ENCODE measurements around the gene AMPH.
"Not testable (repeated sequence)": the region's sequence is repeated elsewhere in the genome, so short reads cannot be mapped to it uniquely, and the experiment has no call there.

The AMPH gene

DNA sequence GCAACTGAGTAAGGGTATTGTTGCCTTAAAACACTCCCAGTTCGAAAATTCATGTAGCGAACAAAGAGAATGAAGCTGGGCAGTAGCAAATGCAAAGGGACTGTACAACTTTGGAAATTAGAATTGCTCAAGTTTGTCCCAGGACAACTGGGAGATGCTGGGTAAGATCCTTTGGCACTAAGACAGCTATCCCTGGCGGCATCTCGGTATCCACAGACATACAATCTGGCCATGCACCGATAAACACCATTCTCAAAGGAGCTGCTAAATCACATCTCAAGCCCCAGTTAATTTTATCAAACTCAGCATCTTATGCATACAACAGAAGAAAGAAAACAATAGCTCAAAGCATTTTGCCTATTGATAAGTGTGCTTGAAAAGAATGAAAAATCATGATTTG, 177.3 kb downstream of the AMPH start:
- DNase-seq: no peak

DNA sequence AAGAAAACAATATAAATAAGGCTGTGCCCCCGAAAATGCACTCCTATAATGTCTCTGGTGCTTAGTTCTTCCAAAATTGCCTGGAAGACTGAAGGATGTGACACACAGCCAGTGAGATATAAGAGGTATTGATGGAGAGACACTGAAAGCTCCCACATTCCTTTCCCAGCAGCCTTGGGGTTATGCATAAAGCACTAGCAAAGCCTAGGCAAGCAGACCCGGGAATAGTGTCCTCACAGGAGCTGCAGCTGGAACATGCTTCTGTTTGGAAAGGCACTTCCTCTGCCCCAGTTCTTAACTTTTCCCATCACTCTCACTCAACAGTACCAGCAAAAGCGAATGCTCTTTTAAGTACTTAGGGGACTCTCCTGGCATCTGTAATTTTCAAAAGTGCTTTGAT, 178.0 kb downstream of the AMPH start:
- DNase-seq: no peak

DNA sequence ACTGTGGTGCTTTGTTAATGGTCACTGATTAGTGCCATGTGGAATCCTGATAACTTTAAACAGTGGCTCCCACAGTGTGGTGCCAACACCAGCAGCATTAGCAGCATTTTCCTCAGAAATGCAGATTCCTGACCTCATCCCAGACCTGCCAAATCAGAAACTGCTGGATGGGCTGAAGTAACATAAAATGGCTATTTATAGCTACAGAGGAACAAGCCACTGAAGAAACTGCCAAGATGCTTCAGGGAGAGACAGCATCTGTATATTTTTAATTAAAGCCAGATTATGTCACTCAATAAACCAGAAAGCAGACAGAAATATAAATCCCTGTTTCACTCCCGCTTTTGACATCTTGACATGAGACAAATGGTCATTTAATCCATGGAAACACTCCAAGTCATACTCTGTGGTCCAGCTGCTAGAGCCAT, 178.5 kb downstream of the AMPH start:
- DNase-seq: no peak

DNA sequence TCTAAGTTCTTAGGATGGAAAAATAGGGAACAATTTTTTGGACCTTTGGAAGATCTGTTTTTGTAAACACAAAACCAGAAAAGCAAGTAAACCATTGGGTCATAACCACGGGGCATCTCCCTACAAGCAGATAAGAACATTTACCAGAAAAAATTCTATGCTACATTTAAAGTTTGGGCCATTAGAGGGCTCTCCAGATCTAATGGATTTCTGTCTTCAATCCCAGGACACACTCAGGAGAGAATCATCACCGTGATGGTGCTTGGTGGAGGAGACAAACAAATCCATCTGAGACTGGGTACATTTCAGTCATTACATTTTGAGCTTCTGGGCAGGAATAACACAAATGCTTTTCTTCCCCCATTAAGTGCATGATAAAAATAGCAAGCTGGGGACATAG, 179.3 kb downstream of the AMPH start:
- no peak for DNase-seq

DNA sequence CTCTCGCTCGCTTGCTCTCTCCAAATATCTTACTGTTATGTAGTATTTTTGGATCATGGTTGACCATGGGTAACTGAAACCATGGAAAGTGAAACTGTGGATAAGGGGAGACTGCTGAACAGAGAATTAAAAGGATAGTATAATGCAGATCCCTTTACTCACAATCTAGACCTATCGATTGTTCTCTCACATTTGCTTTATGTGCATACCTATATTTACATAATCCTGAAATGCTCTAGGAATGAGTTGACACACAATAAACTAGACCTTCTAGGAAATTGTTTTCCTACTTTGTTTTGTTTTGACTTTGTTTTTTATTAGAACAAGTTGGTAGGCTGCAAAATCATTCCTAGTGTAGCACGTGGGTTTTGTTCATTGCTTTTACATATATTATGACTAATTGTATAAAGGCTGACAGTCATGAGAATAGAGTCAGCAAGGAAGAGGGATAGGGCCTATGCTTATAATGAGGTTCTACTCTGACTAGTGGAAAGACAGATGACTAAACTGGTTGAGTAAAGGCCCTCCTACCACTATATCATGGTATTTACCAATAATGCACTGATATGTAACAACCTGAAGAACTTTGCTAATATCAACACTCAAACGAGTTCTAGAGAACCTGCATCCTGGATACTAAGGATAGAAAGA, 182.5 kb downstream of the AMPH start:
- no peak for DNase-seq

DNA sequence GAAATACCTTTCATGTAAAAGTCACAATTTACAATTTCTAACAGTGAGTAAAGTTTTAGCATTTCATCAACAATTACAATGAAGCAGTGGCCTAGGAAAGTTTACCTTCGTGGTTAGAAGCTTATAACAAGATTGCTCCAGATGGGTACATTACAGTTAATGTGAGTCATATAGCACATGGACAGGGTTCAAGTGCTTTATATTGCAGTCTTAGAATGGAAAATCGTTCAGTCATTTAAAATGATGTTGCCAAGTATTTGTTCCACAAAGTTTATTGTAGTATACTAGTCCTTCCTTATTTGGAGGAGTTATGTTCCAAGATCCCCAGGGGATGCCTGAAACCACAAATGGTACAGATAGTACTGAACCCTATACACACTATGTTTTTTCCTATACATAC, 183.1 kb downstream of the AMPH start:
- no peak for DNase-seq

DNA sequence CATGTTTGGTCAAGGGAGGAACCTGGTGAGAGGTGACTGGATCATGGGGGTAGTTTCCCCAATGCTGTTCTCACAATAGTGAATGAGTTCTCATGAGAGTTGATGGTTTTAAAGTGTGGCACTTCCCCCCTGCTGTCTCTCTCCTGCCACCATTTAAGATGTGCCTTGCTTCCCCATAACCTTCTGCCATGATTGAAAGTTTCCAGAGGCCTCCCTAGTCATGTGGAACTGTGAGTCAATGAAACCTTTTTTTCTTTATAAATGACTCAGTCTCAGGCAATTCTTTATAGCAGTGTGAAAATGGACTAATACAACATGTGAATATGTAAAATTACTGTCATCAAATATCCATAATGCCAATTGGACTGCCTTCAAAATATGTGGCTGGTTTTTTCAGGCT, 192.2 kb downstream of the AMPH start:
- no peak for DNase-seq

DNA sequence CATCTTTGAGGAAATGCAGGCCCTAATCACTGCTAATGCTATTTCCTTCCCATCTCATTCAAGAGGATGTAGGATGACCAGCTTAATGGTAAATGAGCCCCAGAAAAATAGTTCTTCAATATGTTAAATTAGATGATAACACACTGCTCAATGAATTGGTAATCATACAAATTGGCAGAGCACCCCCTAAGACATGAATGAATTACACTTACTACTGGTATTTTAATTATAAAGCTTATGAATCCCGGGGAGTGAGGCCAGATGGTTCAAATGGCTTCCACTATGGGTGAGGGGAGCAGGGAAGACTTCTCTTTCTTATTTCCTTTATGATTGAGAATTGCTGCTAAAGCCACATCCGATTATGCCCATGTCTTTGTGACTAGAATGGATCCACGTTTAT, 198.5 kb downstream of the AMPH start:
- no peak for DNase-seq

DNA sequence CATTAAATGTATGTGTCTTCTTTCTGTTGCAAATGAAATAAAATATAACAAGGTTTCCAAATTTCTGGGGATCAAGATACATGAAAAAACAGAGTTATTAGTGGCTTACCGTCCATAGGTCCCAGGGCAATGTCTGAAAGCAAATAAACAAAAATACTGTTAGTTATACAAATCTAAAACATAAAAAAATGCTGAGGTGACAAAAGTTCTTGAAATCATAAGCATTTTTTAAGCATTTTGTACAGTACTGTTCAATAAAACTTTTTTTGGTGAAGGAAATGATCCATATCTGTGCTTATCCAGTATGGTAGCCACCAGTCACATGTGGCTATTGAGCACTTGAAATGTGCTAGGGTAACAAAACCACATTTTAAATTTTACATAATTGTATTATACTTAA, 199.1 kb downstream of the AMPH start:
- no peak for DNase-seq

DNA sequence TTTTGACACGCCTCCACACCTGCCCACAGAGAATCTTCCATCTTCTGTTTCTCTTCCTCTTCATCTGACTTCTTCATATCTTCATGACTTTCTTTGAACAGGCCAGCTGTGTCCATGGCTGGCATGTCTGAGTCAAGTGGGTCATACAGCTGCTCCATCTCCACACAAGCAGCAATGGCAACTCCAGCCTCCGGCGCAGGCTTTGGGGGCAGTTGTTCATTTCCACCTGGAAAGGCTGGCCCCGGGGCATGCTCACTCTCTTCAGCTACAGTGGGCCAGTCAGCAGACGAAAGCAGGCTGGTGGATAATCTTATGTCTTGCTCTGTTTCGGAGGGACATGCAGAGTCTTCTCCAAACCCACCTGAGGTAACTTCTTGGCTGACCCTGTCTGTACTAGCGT, 202.1 kb downstream of the AMPH start:
- no peak for DNase-seq

DNA sequence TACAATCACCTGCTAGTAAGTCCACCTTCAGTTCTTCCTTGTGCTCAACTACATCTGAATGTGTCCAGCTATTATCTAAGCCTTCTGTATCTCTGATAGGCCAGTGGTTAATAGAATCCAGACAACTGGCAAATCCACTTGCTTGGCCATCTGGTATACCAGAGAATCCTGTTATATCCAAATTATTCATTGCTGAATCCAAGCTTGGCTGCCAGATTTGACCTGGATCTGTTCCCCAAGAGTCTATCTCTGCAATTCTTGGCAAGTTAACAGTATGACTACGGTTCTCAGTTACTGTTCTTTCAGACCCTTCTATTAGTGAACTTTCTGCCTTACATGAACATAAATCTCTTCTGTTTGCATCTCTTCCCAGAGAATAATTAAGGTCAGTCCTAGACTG, 203.1 kb downstream of the AMPH start:
- DNase-seq: no peak

DNA sequence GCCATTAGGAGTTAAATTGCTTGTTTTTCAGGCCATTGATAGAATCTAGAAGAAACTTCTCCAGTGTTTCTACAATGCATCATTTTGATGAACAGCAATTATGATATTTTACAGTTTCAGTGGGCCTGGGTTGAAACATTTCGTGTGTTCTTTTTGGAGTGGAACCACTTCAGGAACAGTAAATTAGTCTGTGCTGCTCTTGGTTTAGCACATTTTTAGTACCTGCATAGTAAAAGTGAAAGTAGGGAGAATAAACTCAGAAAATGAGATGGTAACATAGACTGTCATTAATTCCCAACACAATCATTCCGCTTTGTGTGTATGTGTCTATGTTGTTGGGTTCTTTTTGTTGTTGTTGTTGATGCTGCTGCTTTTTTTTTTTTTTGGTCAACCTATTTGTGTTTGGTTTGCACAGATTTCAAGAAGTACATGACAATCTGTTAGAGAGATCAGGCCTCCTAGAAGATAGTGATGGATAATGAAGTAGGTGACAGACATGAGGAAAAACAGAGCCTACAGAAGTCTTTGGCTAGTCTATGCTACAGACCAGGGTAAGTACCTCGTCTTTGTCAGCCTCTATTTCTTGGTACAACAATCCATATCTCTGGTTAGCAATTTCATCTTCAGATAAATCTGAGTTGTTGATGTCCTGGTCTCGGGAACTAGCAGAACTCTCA, 203.8 kb downstream of the AMPH start:
- no peak for DNase-seq

DNA sequence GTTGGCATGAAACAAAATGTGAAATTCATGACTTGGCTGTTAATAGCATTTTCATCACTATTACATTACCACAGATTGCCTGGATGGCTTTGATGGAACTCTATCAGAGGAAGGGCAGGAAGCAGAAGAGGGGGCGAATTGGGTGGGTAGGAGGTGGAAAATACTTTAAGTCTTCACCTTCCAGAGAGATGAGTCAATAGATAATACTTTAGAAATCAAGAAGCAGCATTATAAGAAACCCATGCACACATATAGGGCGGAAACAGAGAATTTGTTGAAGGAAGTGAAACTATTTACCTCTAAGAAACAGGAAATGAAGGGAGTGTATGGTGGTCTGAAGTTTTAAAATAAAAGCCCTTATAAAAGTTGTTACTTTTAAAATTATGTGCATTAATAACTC, 205.7 kb downstream of the AMPH start:
- DNase-seq: no peak

DNA sequence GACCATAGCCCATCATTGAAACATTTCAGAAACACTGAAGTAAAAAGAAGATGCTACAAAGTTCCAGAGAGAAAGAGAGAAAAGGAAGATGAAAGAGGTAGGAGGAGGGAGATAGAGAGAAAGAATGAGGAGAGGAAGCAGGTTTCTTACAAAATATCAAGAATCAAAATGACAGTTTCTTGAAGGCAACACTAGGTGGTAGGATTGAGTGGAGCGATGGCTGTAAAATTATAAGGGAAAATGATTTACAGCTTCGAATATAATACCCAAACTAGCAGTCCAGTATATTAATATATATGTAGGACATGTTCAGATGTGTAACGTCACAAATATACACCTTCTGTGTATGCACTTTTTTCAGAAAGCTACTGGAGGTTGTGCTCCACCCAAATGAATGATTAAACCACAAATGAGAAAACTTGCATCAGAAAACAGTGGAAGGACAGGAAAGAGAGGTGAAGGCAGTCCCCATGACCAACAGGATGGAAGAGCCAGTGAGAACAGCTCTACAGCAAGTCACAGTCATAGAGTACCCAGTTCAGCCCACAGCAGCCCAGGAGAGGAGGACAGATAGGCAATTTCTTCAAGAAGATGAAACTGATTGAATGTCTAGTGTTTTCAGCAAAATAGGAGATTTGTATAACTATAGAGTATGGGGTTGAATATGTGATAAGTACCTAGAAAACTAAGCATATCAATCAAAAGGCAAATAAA, 206.3 kb downstream of the AMPH start:
- DNase-seq: no peak

DNA sequence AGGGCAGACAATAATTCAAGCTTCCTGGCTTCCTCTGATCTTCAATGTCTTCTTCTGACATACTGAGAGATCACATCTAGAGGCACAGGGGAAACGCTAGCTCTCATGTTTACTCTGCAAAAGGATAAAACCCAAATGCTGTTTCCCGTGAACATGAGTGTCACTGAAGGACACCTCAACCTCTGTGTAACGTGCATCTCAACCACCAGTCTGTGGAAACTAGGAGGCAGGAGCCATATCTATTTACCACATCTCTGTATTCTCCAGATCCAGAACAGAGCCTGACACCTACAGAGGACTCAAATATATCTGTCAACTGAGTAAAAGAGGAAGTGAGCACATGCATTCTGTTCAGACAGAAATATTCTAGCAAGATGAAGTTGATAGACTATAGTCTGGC, 217.4 kb downstream of the AMPH start:
- DNase-seq: no peak

DNA sequence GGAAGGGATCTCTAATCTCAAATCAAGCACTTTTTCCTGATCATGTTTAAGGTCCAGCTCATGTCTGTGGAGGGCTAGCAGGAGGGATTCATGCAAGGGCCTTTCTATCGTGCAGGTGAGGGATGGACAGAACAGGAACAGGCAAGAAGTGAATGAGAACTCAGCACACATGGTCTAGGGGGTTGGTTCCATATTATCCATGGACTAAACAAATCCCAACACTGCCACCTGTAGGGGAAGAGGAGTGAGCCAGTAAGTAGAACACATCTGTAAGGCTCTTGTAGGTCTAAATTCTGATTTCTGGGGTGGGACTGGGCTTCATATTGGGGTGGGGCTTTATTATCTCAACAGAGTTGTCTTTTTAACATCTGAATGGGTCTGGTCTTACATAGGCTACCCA, 219.8 kb downstream of the AMPH start:
- no peak for DNase-seq

DNA sequence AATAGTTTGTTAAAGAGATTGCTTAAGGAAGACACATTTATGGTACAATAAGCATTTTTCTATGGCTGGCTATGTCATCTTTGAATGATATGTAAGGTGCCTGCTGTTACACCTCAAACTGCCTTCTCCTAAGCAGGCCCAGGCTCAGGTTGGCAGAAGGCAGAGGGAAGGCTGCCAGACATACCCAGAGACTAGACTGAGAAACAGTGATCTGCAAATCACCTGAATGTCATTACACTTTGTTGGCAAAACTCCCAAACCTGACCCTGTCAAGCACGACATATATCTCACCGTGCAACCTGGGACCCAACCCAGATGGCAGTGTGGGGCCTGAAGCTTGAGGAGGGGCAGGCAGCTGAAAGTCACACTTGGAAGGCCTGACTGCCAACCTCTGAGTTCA, 221.1 kb downstream of the AMPH start:
- DNase-seq: no peak

DNA sequence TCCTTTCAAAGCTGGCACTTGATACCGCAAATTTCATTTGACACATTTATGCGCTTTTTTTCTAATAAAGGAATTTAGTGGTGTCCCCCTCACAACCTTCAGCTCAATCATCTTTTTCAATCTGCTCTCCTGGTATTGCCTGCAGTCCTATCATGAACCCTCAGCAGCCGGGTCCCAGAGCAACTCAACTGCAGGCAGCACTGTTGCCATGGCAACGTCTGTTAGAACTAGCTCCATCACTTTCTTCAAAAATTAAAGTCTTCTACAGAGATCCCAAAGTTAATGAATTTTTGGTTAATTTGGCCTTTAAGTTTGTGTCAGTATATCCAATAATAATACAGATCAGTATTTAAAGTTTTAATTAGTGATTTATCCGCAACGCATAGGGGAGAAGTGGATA, 221.6 kb downstream of the AMPH start:
- DNase-seq: no peak

DNA sequence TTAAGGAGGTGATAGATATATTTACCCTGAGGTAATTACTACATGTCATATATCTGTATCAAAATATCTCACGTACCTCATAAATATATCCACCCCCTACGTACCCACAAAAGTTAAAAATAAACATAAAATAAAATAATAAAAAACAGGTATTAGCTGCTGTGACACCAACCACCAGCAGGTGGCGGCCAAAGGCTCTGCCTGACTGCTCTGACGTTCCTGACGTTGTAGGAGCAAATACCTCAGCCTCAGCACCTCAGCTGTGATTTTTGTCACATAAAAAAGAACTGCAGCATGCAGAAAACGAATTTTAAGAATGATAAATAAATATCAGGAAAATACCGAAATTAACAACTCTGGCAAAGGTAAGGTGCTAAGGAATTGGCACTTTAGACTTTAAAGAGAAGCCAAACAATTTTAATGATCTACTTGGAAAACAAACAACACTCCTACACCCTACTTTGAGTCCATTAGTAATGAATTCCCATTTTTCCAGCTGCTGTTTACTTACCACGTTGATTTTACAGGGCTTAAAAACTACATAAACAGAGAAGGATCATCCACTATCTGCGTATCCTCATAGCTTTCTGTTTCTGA, 232.3 kb downstream of the AMPH start:
- DNase-seq: no peak

DNA sequence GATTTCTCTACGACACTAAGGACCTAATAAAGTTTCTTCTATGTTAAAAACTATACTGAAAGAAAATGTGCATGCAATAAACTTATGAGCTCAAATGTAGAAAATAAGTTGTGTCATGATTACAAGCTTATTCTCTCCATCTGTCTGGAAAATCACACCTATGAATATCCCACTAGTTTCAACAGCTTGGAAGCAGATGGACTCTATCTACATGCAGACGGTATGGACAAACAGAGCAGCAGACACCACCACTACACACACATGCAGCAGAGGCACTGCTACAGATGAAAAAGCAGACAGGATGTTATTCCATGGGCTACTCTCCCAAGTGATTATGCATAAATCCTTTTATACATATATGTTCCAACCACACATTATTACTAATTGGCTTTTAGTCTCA, 234.3 kb downstream of the AMPH start:
- DNase-seq: no peak

DNA sequence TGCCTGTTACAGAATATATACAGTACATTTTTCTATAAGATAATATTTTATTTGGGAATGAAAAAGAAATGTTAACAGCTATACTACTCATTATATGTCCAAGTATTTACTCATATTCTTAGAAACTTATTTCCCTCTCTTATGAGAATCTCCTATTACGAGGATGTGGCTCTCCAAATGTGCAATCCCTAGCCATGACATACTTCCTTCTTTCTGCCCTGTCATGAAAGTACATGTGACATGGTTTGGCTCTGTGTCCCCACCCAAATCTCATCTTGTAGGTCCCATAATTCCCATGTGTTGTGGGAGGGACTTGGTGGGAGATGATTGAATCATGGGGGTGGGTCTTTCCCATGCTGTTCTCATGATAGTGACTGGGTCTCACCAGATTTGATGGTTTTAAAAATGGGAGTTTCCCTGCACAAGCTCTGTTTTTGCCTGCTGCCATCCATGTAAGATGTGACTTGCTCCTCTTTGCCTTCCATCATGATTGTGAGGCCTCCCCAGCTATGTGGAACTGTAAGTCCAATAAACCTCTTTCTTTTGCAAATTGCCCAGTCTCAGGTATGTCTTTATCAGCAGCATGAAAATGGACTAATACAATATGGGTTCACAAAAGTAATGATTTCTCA, 235.1 kb downstream of the AMPH start:
- DNase-seq: not testable (repeated sequence)

DNA sequence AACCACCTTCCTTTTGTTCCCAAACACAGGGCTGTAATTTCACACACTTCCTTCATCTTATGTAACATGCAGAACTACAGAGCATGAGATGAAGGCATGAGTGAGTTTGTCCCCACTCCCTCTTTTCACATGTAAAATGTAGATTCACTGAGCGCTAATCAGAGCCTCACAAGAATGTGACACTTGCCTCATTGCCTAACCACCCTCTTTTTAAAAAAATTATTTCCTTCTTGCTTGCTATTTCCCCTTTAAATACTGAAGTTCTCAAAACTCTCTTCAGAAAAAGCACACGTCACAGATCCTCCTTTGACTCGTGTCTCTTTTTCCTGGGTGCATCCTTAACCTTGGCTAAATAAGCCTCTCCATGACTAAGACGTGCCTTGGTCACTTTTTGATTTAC, 236.5 kb downstream of the AMPH start:
- DNase-seq: no peak

DNA sequence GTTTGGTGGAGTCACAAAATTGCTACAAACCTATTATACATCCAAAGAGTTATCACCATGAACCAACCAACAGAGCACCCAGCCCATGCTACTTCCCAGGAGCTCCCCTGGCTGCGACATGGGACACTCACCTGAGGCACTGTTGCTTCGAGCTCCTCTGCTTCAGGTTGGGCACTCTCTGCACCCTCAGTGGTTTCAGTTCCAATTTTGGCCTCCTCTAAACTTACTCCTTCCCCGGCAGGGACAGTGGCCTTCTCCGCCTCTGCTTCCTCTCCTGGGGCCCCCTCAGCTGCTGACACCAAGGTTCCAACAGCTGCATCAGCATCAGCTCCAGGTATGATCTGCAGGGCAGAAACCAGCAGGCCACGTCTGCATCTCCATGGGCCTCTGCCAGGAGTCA, 237.3 kb downstream of the AMPH start:
- DNase-seq: no peak

DNA sequence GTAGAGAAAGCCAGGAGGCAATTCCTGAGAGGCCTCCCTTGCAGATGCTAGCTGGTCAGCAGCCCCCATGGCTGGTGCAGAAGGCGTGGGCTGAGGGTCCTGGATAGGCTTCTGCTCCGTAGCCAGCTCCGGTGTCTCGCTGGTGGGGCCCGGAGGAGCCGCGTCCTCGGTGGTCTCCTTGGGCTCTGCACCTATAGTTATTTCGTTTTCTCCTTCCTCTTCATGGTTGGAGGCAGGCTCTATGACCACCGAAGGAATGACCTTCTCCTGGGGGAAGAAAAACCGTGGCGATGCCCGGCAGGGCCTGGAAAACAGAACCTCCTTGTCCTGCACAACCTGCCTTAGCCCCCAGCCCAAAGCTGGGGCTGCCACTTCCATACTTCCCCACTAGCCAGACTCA, 239.4 kb downstream of the AMPH start:
- DNase-seq: no peak
